Activated T-cell treated with anti-CD3 and anti-CD28 coated beads for 1 hour (primary cell): Measurements from ENCODE around the gene ZNF45.
"Not testable (repeated sequence)": the region's sequence is repeated elsewhere in the genome, so short reads cannot be mapped to it uniquely, and the experiment has no call there.

Source experiments
- DNase-seq: peaks from one replicate; pipeline ENCODE4 v3.0.0-alpha.2; 2020; ENCODE audit warnings: low read depth

ZNF45 gene

DNA sequence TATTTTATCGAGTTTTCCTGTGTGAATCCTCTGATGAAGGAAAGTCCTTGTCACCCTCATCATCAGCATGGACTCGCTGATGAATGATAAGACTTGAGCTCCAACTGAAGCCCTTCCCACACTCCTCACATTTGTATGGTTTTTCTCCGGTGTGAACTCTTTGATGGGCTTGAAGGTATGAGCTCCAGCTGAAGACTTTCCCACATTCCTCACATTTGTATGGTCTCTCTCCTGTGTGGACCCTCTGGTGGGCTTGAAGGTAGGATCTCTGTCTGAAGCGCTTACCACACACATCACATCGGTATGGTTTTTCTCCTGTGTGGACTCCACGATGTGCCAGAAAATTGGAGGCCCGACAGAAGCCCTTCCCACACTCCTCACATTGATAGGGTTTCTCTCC lies 21.7 kb downstream of the ZNF45 start:
- DNase-seq, result no peak

GRCh38 chr19:43910884-43911283 lies 24.2 kb downstream of the ZNF45 start:
- no peak for DNase-seq

GRCh38 chr19:43908659-43909058 lies 26.4 kb downstream of the ZNF45 start:
- no peak for DNase-seq

GRCh38 chr19:43906774-43907173 lies 28.3 kb downstream of the ZNF45 start:
- DNase-seq, result no peak

DNA sequence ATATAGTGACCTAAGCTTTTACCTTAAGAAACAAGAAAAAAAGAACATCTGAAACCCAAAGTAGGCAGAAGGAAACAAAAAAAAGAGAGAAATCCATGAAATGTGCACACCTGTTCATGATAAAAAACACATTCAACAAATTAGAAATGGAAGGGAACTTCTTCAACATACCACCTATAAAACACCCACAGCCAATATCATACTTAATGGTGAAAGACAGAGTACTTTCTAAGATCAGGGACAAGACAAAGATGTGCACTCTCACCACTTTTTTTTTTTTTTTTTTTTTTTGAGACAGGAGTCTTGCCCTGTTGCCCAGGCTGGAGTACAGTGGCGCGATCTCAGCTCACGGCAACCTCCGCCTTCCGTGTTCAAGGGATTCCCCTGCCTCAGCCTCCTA lies 29.2 kb downstream of the ZNF45 start:
- no peak for DNase-seq

GRCh38 chr19:43902399-43902798 lies 32.7 kb downstream of the ZNF45 start:
- no peak for DNase-seq

GRCh38 chr19:43901395-43902390 lies 33.4 kb downstream of the ZNF45 start:
- peak; percentile 45 for DNase-seq

- DNase-seq, result no peak
These were observed 39.3 kb downstream of the ZNF45 start for GRCh38 chr19:43895727-43896308.

GRCh38 chr19:43883864-43884263 lies 51.2 kb downstream of the ZNF45 start, which contains the start of gene ZNF404:
ZNF404 (minus strand) TSS chr19:43883964.
- DNase-seq, result no peak

DNA sequence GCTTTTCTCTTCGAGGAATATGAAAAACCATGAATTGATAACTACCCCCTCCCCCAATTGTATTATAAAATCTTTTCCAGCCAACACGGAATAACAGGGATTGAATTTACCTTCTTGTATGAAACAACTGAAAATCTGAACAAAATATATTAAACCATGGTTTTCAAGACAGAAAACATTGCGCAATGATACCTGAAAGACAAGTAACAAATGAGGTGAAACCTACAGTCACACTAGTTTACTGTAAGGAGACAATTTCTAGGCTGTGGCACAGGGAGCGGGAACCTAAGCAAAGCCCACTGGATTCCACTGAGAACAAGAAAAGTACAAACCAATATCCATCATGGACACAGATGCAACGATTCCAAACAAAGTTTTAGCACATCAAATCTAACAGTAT lies 54.6 kb downstream of the ZNF45 start:
- no peak for DNase-seq

GRCh38 chr19:43872547-43873336 lies 62.3 kb downstream of the ZNF45 start:
- no peak for DNase-seq

GRCh38 chr19:43866923-43867322 lies 68.2 kb downstream of the ZNF45 start:
- DNase-seq, result not testable (repeated sequence)
